Gastrocnemius medialis (tissue), 4 donors: ENCODE measurements around the gene SH3RF1. TPM values are rescaled to one million over a fixed set of nuclear protein-coding genes. Genes with fewer than 3 reads are reported as not detected.

Source experiments
- ATAC-seq, 2 donors: fragments of 150-250 bp; one replicate each; pipeline ENCODE4 v1.9.1; 2016
- DNase-seq, 2 donors: peaks; one replicate each; pipeline ENCODE4 v3.0.0-alpha.2; 2019
- H3K27ac ChIP-seq, 4 donors: fragments of 200-600 bp; sonication (generic); 1 replicate in 1 of 4; 2 replicates in 3 of 4; pipeline ENCODE4 v1.5.1; 2016 to 2018; ENCODE audit warnings: mild to moderate bottlenecking in 2 of 4, moderate library complexity in 1 of 4
- H3K27me3 ChIP-seq, 3 donors: fragments of 200-600 bp; sonication (generic) in 2 of 3; 1 replicate in 1 of 3; 2 replicates in 2 of 3; pipeline versions ENCODE4 v1.5.1 to v1.6.0; 2016 to 2019; ENCODE audit warnings: mild to moderate bottlenecking in 1 of 3, moderate library complexity in 1 of 3
- H3K36me3 ChIP-seq, 2 donors: fragments of 200-600 bp; sonication (generic) in 1 of 2; one replicate each; pipeline ENCODE4 v1.5.1; 2017 to 2018
- H3K4me1 ChIP-seq, 2 donors: fragments of 200-600 bp; sonication (generic) in 1 of 2; one replicate each; pipeline ENCODE4 v1.5.1; 2016 to 2017; ENCODE audit warnings: mild to moderate bottlenecking in 2 of 2
- H3K4me3 ChIP-seq, 4 donors: fragments of 200-600 bp; sonication (generic) in 3 of 4; 1 replicate in 1 of 4; 2 replicates in 3 of 4; pipeline ENCODE4 v1.5.1; 2016 to 2019; ENCODE audit warnings: mild to moderate bottlenecking in 2 of 4
- H3K9me3 ChIP-seq, 3 donors: fragments of 200-600 bp; sonication (generic) in 2 of 3; 1 replicate in 1 of 3; 2 replicates in 2 of 3; pipeline ENCODE4 v1.5.1; 2016 to 2019
- CTCF ChIP-seq, 5 experiments: fragments of 450-650 bp in 3 of 5; fragments of 200-600 bp in 2 of 5; sonication (generic) in 2 of 5; IDR thresholded peaks in 4 of 5; conservative IDR thresholded peaks in 1 of 5; 1 replicate in 4 of 5; 2 replicates in 1 of 5; pipeline ENCODE4 v1.5.1; 2016 to 2019; ENCODE audit warnings: antibody characterized with exemption in 5 of 5, mild to moderate bottlenecking in 3 of 5, moderate library complexity in 3 of 5
- POLR2A ChIP-seq, 2 donors: fragments of 450-650 bp; IDR thresholded peaks; one replicate each; pipeline ENCODE4 v1.6.1; 2017; ENCODE audit warnings: antibody characterized with exemption in 2 of 2, mild to moderate bottlenecking in 2 of 2, moderate library complexity in 2 of 2
- in situ Hi-C, 4 donors: fragments of 200-750 bp; cut with MboI; loops; one replicate each; pipeline versions ENCODE4 v1.15.0 to v1.8.0; 2017; ENCODE audit warnings: low sequenced_read_pairs in 4 of 4
- intact Hi-C: fragments of 100-400 bp; cut with DNase I; formaldehyde crosslinking; loops from one replicate; pipeline ENCODE4 v1.15.1; 2023; ENCODE audit warnings: low total_unique reads
- total RNA-seq, 4 donors: library from RNA; depleted of rRNA; stranded (reverse); fragments of >200 nt; gene quantifications; one replicate each; pipeline versions ENCODE4 v1.1.0 to v1.2.3, GENCODE V29; 2016

The SH3RF1 gene
- total RNA-seq, 4 donors from 2014 or later, result 12.6 to 27.0 (median 13.4) TPM

GRCh38 chr4:169135776-169136175 lies 135.0 kb downstream of the SH3RF1 start:
- Histone ChIP-seq H3K4me1 (peaks cover 23 to 29% of the 10 kb centered on the region in 2 donors), H3K27ac (no peak overlapping the region), H3K9me3 (no peaks in the 10 kb centered on the region), H3K36me3 (peaks cover 0 to 28% of the 10 kb centered on the region in 2 donors), H3K4me3 (no peak overlapping the region), H3K27me3 (no peaks in the 10 kb centered on the region)
- ATAC-seq, result no peak
- no peak for DNase-seq
- TF ChIP-seq POLR2A (IDR thresholded peaks at IDR 0.05) (no peak), CTCF (IDR thresholded peaks at IDR 0.05 in 4 of 5, conservative IDR thresholded peaks at IDR 0.05 in 1 of 5) (no peak)
- in situ Hi-C loops (no loop called here), intact Hi-C loops (no loop called here)

- H3K4me1 ChIP-seq, result peaks cover 23 to 29% of the 10 kb centered on the region in 2 donors
Measured at GRCh38 chr4:169133932-169134331, 136.8 kb downstream of the SH3RF1 start.

GRCh38 chr4:169132561-169133305 lies 138.0 kb downstream of the SH3RF1 start:
- Histone ChIP-seq H3K27me3 (no peaks in the 10 kb centered on the region), H3K36me3 (peaks cover 0 to 45% of the 10 kb centered on the region in 2 donors), H3K4me3 (no peak overlapping the region), H3K4me1 (peaks cover 21 to 23% of the 10 kb centered on the region in 2 donors), H3K27ac (no peak overlapping the region), H3K9me3 (no peaks in the 10 kb centered on the region)
- no peak for ATAC-seq
- intact Hi-C loops (no loop called here), in situ Hi-C loops (no loop called here)
- DNase-seq, result no peak
- no peak for TF ChIP-seq CTCF (IDR thresholded peaks at IDR 0.05 in 4 of 5, conservative IDR thresholded peaks at IDR 0.05 in 1 of 5)
- no peak for TF ChIP-seq POLR2A (IDR thresholded peaks at IDR 0.05)

More at GRCh38 chr4:169133932-169134331, 136.8 kb downstream of the SH3RF1 start:
- intact Hi-C loops, result no loop called here
- no peaks in the 10 kb centered on the region for H3K9me3 ChIP-seq
- no peak for DNase-seq
- TF ChIP-seq CTCF (IDR thresholded peaks at IDR 0.05 in 4 of 5, conservative IDR thresholded peaks at IDR 0.05 in 1 of 5) (no peak), POLR2A (IDR thresholded peaks at IDR 0.05) (no peak)
- peaks cover 0 to 37% of the 10 kb centered on the region in 2 donors for H3K36me3 ChIP-seq
- no peaks in the 10 kb centered on the region for H3K27me3 ChIP-seq
- in situ Hi-C loops, result no loop called here
- no peak for ATAC-seq
- no peak overlapping the region for H3K27ac ChIP-seq
- H3K4me3 ChIP-seq, result no peak overlapping the region

GRCh38 chr4:169131556-169132208 lies 139.1 kb downstream of the SH3RF1 start:
- Histone ChIP-seq H3K4me3 (no peak overlapping the region), H3K4me1 (peaks cover 12 to 14% of the 10 kb centered on the region in 2 donors), H3K36me3 (peaks cover 0 to 49% of the 10 kb centered on the region in 2 donors), H3K27ac (peak overlapping the region in 2 of 4 donors; percentile 9 to 10), H3K27me3 (no peaks in the 10 kb centered on the region), H3K9me3 (no peaks in the 10 kb centered on the region)
- DNase-seq (no peak), ATAC-seq (no peak)
- in situ Hi-C loops (no loop called here), intact Hi-C loops (no loop called here)
- TF ChIP-seq CTCF (IDR thresholded peaks at IDR 0.05 in 4 of 5, conservative IDR thresholded peaks at IDR 0.05 in 1 of 5), result no peak
- TF ChIP-seq POLR2A (IDR thresholded peaks at IDR 0.05), result no peak
